Limb (tissue), 2 donors: ENCODE results near the gene CCDC158.
"Not testable (repeated sequence)": the region's sequence is repeated elsewhere in the genome, so short reads cannot be mapped to it uniquely, and the experiment has no call there.

Experiments used
- DNase-seq, 2 donors: peaks; one replicate each; pipeline ENCODE4 v3.0.0-alpha.2; 2016; ENCODE audit errors: extremely low spot score in 2 of 2

The CCDC158 gene

GRCh38 chr4:76373919-76374552 is 46.9 kb downstream of the CCDC158 start:
- no peak for DNase-seq

- no peak for DNase-seq
Observed at GRCh38 chr4:76366737-76367136, 54.2 kb downstream of the CCDC158 start.

- no peak for DNase-seq
Observed at GRCh38 chr4:76365636-76366035, 55.3 kb downstream of the CCDC158 start.

GRCh38 chr4:76364763-76365162 is 56.2 kb downstream of the CCDC158 start:
- no peak for DNase-seq

- no peak for DNase-seq
Observed at GRCh38 chr4:76363556-76364290, 57.2 kb downstream of the CCDC158 start.

- no peak for DNase-seq
Observed at GRCh38 chr4:76361689-76362412, 59.1 kb downstream of the CCDC158 start.

GRCh38 chr4:76359881-76360466 is 61.0 kb downstream of the CCDC158 start:
- DNase-seq = not testable (repeated sequence)

GRCh38 chr4:76357981-76358380 is 63.0 kb downstream of the CCDC158 start:
- no peak for DNase-seq

- DNase-seq = no peak
Observed at GRCh38 chr4:76354517-76355473, 66.1 kb downstream of the CCDC158 start.

- no peak for DNase-seq
Observed at GRCh38 chr4:76342803-76343202, 78.1 kb downstream of the CCDC158 start.

- no peak for DNase-seq
Observed at GRCh38 chr4:76342191-76342590, 78.8 kb downstream of the CCDC158 start.

GRCh38 chr4:76341063-76341462 is 79.9 kb downstream of the CCDC158 start:
- DNase-seq = no peak

- DNase-seq = no peak
Observed at GRCh38 chr4:76339364-76339763, 81.6 kb downstream of the CCDC158 start.

- DNase-seq = no peak
Observed at GRCh38 chr4:76334885-76335284, 86.1 kb downstream of the CCDC158 start.

- no peak for DNase-seq
Observed at GRCh38 chr4:76326515-76326914, 94.4 kb downstream of the CCDC158 start.

- no peak for DNase-seq
Observed at GRCh38 chr4:76325072-76325471, 95.9 kb downstream of the CCDC158 start.

GRCh38 chr4:76322236-76322635 is 98.7 kb downstream of the CCDC158 start:
- no peak for DNase-seq

GRCh38 chr4:76316131-76316530 is 104.8 kb downstream of the CCDC158 start:
- DNase-seq = no peak

- DNase-seq = no peak
Observed at GRCh38 chr4:76315267-76315918, 105.5 kb downstream of the CCDC158 start.

- no peak for DNase-seq
Observed at GRCh38 chr4:76313547-76313946, 107.4 kb downstream of the CCDC158 start.
